Activated T-helper 1 cell treated with anti-CD3 and anti-CD28 coated beads, Interleukin-2, amount 50 U/mL, for 16 hours (primary cell): Measurements from ENCODE around the gene SMYD3.

Source experiments
- DNase-seq, 2 donors: peaks; one replicate each; pipeline ENCODE4 v3.0.0-alpha.2; 2020; ENCODE audit warnings: low read depth in 1 of 2, low spot score in 1 of 2

SMYD3 gene

GRCh38 chr1:246471688-246472087, 35.4 kb downstream of the SMYD3 start:
- no peak for DNase-seq

GRCh38 chr1:246470585-246470984, 36.5 kb downstream of the SMYD3 start:
- no peak for DNase-seq

GRCh38 chr1:246462986-246463385, 44.1 kb downstream of the SMYD3 start:
- no peak for DNase-seq

GRCh38 chr1:246460406-246460805, 46.7 kb downstream of the SMYD3 start:
- no peak for DNase-seq

- no peak for DNase-seq
These were observed 47.9 kb downstream of the SMYD3 start for GRCh38 chr1:246459221-246459620.

- no peak for DNase-seq
These were observed 51.6 kb downstream of the SMYD3 start for GRCh38 chr1:246455476-246455875.

- no peak for DNase-seq
These were observed 52.4 kb downstream of the SMYD3 start for GRCh38 chr1:246454655-246455054.

- DNase-seq, result no peak
These were observed 56.3 kb downstream of the SMYD3 start for GRCh38 chr1:246450611-246451251.

GRCh38 chr1:246448373-246448772, 58.7 kb downstream of the SMYD3 start:
- no peak for DNase-seq

- DNase-seq, result no peak
These were observed 59.6 kb downstream of the SMYD3 start for GRCh38 chr1:246447501-246447900.

GRCh38 chr1:246445503-246445902, 61.6 kb downstream of the SMYD3 start:
- DNase-seq, result no peak

GRCh38 chr1:246444617-246445016, 62.5 kb downstream of the SMYD3 start:
- DNase-seq, result no peak

- no peak for DNase-seq
These were observed 69.1 kb downstream of the SMYD3 start for GRCh38 chr1:246437961-246438360.

- no peak for DNase-seq
These were observed 71.5 kb downstream of the SMYD3 start for GRCh38 chr1:246435421-246436041.

GRCh38 chr1:246434335-246434734, 72.7 kb downstream of the SMYD3 start:
- no peak for DNase-seq

GRCh38 chr1:246428542-246429308, 78.4 kb downstream of the SMYD3 start:
- no peak for DNase-seq

GRCh38 chr1:246427611-246428010, 79.5 kb downstream of the SMYD3 start:
- no peak for DNase-seq

GRCh38 chr1:246425895-246426294, 81.2 kb downstream of the SMYD3 start:
- DNase-seq, result no peak

- no peak for DNase-seq
These were observed 81.8 kb downstream of the SMYD3 start for GRCh38 chr1:246425139-246425794.

- no peak for DNase-seq
These were observed 86.8 kb downstream of the SMYD3 start for GRCh38 chr1:246420300-246420699.

- no peak for DNase-seq
These were observed 88.3 kb downstream of the SMYD3 start for GRCh38 chr1:246418565-246419312.
